Activated B cell treated with CpG ODN at 0.5 μM for 24 hours (primary cell): ENCODE data around the gene SPDYE2. TPM values are rescaled to one million over a fixed set of nuclear protein-coding genes. Genes with fewer than 3 reads are reported as not detected.
"Not testable (repeated sequence)": the region's sequence is repeated elsewhere in the genome, so short reads cannot be mapped to it uniquely, and the experiment has no call there.

Source experiments
- ATAC-seq: fragments of 200-7000 bp; cut with Tn5 transposase; one replicate; pipeline ENCODE4 v1.10.0; 2021; ENCODE audit warnings: low read depth, mild to moderate bottlenecking, moderate library complexity
- CTCF ChIA-PET: fragments of 350-600 bp; sonication (Branson Sonifier 250); formaldehyde crosslinking; loops from one replicate; lab custom pipeline; 2021; ENCODE audit warnings: antibody characterized with exemption; lab: Charles Lee
- POLR2A ChIA-PET: fragments of 350-600 bp; sonication (Branson Sonifier 250); formaldehyde crosslinking; loops from one replicate; lab custom pipeline; 2021; ENCODE audit warnings: antibody characterized with exemption; lab: Charles Lee
- DNase-seq: peaks from one replicate; pipeline ENCODE4 v3.0.0; 2022
- H3K27ac Mint-ChIP-seq: one replicate; pipeline ENCODE4 v1.8.0; 2020; ENCODE audit warnings: mixed read lengths
- H3K27me3 Mint-ChIP-seq: one replicate; pipeline ENCODE4 v1.8.0; 2021; ENCODE audit warnings: mixed read lengths
- H3K36me3 Mint-ChIP-seq: one replicate; pipeline ENCODE4 v1.8.0; 2021; ENCODE audit warnings: low read depth, mixed read lengths
- H3K4me1 Mint-ChIP-seq: one replicate; pipeline ENCODE4 v1.8.0; 2021; ENCODE audit warnings: mixed read lengths
- H3K4me3 Mint-ChIP-seq: one replicate; pipeline ENCODE4 v1.8.0; 2020; ENCODE audit warnings: mild to moderate bottlenecking, mixed read lengths
- H3K9me3 Mint-ChIP-seq: one replicate; pipeline ENCODE4 v1.8.0; 2020; ENCODE audit warnings: mixed read lengths
- intact Hi-C: fragments of 100-400 bp; cut with micrococcal nuclease; formaldehyde crosslinking; loops from one replicate; pipeline ENCODE4 v1.15.1; 2024
- total RNA-seq: library from RNA; stranded (reverse); gene quantifications from 2 replicates; pipeline ENCODE4 v1.2.3, GENCODE V29; 2022

The SPDYE2 gene
- total RNA-seq, 1 donor from 2014 or later, result 0.29 TPM

DNA sequence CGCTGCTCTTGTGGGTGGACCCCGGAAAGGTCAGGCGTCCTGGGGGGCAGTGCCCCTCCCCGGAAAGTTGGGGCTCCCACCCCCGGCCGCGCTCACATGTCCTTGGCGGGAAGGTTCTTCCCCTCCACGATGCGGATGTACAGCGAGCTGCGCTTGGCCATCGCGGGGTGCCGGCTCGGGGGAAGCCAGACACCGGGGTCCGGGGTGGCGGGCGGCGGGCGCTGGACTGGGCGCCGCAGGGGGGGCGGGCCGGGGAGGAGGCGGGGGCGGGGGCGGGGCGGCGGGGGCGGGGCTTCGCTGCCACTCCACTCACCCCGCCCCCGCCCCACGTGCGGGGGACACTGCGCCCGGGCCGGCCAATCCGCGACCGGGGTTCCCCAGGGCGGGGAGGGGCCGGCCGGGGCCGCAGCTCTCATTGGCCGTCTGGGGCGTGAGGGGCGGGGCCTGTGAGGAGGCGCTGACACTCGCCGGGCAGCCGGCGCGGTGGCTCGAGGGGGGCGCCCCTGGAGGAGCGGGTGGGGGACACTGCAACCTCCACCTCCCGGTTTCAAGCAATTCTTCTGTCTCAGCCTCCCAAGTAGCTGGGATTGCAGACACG, 33.4 kb upstream of the SPDYE2 start, which contains the start of gene RASA4B:
Gene RASA4B, minus strand, starts transcription at position 228 of the 598 bp plus-strand sequence. Its CDS starts 67 bp downstream, at position 161.
- H3K4me1 Mint-ChIP-seq, H3K36me3 Mint-ChIP-seq, H3K9me3 Mint-ChIP-seq, H3K27me3 Mint-ChIP-seq, H3K27ac Mint-ChIP-seq, POLR2A ChIA-PET, CTCF ChIA-PET, intact Hi-C loops, H3K4me3 Mint-ChIP-seq, DNase-seq: not testable (repeated sequence)
- peak; percentile 91 for ATAC-seq

DNA sequence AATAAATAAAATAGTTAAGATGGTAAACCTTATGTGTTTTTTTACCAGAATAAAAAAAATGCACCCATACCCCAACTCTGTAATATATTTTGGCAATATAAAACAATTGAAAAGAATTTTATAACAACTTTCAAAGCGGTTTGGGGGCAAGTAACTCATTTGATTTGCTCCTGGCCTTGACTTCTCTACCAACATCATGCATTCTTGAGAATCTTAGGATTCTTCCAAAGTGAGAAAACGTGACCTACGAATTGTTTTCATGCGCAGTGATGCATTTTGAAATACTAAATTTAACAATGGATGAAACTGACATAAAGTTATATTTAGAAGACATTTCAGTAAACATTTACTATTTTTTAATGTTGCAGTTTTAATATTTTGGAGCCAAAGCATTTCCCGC, 30.2 kb upstream of the SPDYE2 start:
- ATAC-seq, H3K4me3 Mint-ChIP-seq, H3K36me3 Mint-ChIP-seq, H3K27me3 Mint-ChIP-seq, DNase-seq, H3K27ac Mint-ChIP-seq, H3K9me3 Mint-ChIP-seq, H3K4me1 Mint-ChIP-seq, intact Hi-C loops, CTCF ChIA-PET, POLR2A ChIA-PET: not testable (repeated sequence)

DNA sequence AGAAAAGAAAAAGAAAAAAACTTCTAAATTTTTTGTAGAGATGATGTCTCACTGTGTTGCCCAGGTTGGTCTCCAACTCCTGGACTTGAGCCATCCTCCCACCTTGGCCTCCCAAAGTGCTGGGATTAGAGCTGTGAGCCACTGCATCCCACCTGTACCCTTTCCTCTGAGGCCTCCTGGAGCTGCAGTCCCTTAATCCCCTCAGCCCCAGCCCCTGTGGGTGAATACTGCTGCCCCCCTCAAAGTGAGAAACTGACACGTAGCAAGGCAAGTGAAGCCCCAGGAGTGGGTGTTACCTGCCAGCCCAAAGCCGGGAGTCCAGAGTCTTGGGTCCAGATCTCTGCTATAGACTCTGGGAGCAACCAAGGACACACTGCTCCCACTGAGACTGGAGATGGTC, 26.2 kb upstream of the SPDYE2 start:
- DNase-seq, H3K4me1 Mint-ChIP-seq, CTCF ChIA-PET, ATAC-seq, H3K4me3 Mint-ChIP-seq, H3K27me3 Mint-ChIP-seq, H3K9me3 Mint-ChIP-seq, H3K27ac Mint-ChIP-seq, H3K36me3 Mint-ChIP-seq, POLR2A ChIA-PET, intact Hi-C loops: not testable (repeated sequence)

DNA sequence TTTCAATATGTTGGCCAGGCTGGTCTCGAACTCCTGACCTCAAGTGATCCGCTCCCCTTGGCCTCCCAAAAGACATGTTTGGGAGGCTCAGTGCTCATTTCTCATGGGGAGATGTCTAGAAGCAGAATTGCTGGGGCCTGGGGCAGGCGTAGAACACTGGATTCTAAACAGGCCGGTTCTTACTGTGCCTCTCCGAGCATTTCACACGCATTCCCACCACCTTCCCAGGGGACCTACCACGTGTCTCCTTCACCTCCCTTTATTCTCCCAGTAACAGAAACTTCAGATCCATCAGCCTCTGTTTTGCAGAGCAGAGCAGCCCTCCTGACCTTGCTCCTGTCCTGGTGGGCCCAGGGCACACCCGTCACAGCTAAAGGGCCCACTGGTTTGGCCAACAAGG, 23.8 kb upstream of the SPDYE2 start:
- DNase-seq, CTCF ChIA-PET, POLR2A ChIA-PET, H3K27me3 Mint-ChIP-seq, H3K4me1 Mint-ChIP-seq, ATAC-seq, H3K27ac Mint-ChIP-seq, H3K36me3 Mint-ChIP-seq, H3K9me3 Mint-ChIP-seq, intact Hi-C loops, H3K4me3 Mint-ChIP-seq: not testable (repeated sequence)

DNA sequence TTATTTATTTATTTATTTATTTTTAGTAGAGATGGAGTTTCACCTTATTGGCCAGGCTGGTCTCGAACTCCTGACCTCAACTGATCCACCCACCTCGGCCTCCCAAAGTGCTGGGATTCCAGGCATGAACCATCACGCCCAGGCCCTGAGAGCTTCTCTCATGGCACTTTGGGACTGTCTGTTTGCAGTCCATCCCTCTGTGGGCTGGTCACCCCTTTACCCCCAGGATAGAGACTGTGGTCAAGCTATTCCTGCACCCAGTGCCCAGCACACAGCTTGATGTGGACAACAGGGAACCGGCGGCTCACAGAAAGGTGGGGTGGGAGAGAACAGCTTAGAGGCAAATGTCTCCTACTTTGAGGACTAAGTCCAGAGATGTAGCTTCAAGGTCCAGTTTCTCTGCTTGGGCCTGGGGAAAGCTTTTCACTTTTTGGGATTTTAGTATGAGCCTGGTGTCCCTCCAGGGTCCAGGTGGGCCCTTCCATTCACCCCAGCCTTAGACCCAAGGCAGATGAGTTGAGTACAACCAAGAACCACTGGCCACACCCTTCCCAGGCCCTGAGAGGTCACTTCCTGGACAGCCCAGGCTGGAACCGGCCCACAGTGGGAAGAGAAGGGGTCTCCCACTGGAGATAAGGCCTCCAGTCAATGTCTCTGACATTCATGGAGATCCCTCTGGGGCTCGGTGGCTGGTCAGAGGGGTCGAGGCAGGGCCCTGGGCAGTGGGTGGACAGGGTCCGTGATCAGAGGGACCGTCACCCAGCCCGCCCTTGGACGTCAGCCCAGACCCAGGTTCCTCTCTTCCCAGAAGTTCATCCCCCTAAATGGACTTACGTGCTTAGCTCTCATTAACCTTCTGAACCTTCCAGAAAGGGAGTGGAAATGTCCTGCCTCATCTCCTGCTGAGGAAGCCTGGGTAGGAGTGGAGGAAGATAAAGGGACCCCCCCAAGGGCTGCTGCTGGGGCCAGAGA, 22.9 kb upstream of the SPDYE2 start:
- CTCF ChIA-PET, H3K9me3 Mint-ChIP-seq, H3K4me1 Mint-ChIP-seq, DNase-seq, POLR2A ChIA-PET, H3K36me3 Mint-ChIP-seq, H3K4me3 Mint-ChIP-seq, intact Hi-C loops, H3K27me3 Mint-ChIP-seq, ATAC-seq, H3K27ac Mint-ChIP-seq: not testable (repeated sequence)

DNA sequence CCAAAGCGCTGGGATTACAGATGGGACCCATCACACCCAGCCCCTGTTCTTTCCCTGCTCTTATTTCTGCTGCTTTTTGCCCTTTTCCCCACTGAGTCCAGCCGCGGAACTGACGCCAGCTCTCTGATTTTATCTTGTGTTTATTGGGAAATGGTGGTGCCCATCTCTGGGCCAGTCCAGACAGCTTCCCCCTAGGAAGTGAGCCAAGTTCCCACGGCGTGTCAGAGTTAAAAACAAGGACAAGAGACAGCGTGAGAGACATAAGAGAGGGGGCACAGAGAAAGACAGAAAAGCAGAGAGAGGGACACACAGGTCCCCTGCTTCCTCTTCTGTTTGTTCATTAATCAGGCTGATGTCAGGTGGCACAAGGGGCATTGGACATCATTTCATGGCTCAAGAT, 19.4 kb upstream of the SPDYE2 start:
- CTCF ChIA-PET, POLR2A ChIA-PET, H3K36me3 Mint-ChIP-seq, ATAC-seq, H3K27me3 Mint-ChIP-seq, intact Hi-C loops, H3K4me1 Mint-ChIP-seq, H3K27ac Mint-ChIP-seq, H3K4me3 Mint-ChIP-seq, H3K9me3 Mint-ChIP-seq, DNase-seq: not testable (repeated sequence)

DNA sequence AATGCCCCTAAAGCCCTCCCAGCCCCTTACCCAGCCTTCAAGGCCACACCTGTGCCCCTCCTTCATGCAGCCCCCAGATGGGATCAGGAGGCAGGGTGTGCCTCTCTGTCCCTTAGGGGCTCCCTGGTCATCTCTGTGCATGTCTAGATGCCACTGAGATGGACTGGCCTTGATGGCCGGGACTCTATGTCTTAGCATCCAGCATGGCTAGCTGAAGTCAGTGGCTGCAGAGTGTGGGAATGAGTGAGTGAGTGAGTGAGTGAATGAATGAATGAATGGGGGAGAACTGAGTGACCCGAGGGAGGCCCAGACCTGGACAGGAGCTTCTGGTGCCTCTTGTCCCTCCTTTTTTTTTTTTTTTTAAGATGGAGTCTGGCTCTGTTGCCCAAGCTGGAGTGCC, 18.9 kb upstream of the SPDYE2 start:
- POLR2A ChIA-PET, ATAC-seq, H3K4me3 Mint-ChIP-seq, H3K4me1 Mint-ChIP-seq, H3K9me3 Mint-ChIP-seq, H3K36me3 Mint-ChIP-seq, H3K27ac Mint-ChIP-seq, intact Hi-C loops, H3K27me3 Mint-ChIP-seq, DNase-seq, CTCF ChIA-PET: not testable (repeated sequence)

DNA sequence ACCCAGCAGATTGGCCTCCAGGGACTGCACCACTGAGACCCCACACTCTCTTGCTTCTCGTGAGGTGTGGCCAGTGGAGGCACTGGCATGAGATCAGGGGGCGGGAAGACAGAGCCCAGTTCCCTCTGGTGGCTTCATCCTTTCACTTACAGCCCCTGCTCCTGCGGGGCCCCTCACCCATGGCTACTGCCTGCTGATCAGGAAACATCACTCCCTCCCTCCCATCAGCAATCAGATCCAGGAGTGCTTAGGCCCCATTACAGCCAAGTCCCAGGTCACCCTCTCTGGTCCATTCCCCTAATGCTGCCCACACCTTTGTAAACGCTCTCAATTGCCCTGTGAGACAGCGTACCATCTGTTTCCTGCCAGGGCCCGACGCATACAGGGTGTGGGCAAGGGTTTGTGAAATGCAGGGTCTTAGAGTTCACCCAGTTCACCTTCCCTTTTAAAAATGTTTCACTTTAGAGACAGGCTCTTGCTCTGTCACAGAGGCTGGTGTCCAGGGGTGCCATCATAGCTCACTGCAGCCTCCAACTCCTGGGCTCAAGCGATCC, 15.9 kb upstream of the SPDYE2 start:
- H3K4me3 Mint-ChIP-seq, ATAC-seq, H3K36me3 Mint-ChIP-seq, H3K9me3 Mint-ChIP-seq, H3K4me1 Mint-ChIP-seq, intact Hi-C loops, POLR2A ChIA-PET, H3K27ac Mint-ChIP-seq, DNase-seq, CTCF ChIA-PET, H3K27me3 Mint-ChIP-seq: not testable (repeated sequence)

DNA sequence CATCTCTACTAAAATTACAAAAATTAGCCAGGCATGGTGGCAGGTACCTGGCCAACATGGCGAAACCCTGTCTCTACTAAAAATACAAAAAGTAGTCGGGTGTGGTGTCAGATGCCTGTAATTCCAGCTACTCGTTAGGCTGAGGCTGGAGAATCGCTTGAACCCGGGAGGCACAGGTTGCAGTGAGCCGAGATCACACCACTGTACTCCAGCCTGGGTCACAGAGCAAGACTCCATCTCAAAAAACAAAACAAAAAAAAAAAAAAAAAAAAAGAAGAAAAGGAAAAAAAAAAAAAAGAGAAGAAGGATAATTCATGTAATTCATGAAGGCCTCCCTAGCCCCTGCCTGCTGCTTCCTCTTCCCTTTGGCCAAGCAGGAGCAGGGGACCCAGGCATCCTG, 10.4 kb upstream of the SPDYE2 start:
- DNase-seq, intact Hi-C loops, H3K27ac Mint-ChIP-seq, POLR2A ChIA-PET, H3K36me3 Mint-ChIP-seq, H3K4me1 Mint-ChIP-seq, H3K4me3 Mint-ChIP-seq, ATAC-seq, CTCF ChIA-PET, H3K27me3 Mint-ChIP-seq, H3K9me3 Mint-ChIP-seq: not testable (repeated sequence)

DNA sequence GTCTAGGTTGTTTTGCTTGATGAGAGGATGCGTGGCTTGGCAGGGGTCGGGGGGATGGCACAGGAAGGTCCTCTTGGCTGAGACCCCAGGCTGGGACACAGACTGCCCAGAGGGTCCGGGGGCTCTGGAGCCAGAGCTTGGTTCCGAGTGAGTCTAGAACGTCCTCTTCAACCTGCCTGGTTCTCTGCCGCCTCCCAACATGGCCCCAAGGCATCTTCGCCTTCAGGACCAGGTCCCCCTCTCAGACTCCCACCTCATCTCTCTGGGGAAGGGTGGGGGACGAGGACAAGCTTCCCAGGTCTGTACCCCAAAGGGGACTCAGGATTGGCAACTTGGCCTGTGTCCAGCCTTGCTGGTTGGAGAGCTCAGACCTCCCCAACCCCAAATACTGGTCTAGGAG, 8.9 kb upstream of the SPDYE2 start:
- CTCF ChIA-PET, H3K27ac Mint-ChIP-seq, H3K36me3 Mint-ChIP-seq, H3K4me3 Mint-ChIP-seq, POLR2A ChIA-PET, ATAC-seq, H3K4me1 Mint-ChIP-seq, H3K27me3 Mint-ChIP-seq, intact Hi-C loops, DNase-seq, H3K9me3 Mint-ChIP-seq: not testable (repeated sequence)

DNA sequence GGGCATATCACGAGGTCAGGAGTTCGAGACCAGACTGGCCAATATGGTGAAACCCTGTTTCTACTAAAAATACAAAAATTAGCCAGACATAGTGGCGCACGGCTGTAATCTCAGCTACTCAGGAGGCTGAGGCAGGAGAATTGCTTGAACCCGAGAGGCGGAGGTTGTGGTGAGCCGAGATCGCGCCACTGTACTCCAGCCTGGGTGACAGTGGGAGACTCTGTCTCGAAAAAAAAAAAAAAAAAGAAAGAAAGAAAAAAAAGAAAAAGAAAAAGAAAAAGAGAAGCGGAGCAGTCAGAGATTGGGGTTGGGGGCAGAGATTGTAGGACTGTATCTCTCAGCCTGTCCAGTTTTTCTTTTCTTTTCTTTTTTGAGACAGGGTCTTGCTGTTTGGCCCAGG, 8.3 kb upstream of the SPDYE2 start:
- H3K36me3 Mint-ChIP-seq, H3K4me3 Mint-ChIP-seq, ATAC-seq, DNase-seq, CTCF ChIA-PET, intact Hi-C loops, POLR2A ChIA-PET, H3K9me3 Mint-ChIP-seq, H3K27ac Mint-ChIP-seq, H3K4me1 Mint-ChIP-seq, H3K27me3 Mint-ChIP-seq: not testable (repeated sequence)

DNA sequence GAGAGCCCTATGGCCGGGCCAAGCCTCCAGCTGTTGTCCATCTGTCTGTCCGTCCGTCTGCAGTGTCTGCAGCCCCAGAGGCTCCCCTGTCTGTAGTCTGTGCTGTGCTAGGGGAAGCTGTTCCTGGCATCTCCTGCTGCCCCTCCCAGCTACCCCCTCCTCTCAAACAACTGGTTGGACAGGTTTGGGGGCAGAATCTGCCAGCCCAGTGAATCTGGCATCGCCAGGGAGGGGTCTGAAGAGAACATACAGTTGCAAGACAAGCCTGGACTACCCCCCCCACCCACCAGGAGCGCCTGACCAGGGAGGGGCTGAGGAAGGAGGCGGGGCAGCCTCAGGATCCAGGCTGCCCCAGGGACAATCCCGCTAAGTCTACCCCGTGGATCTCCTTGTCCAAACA, 7.4 kb upstream of the SPDYE2 start, which contains the start of gene UPK3BL2:
Gene UPK3BL2, minus strand, starts transcription at position 101 of the 400 bp plus-strand sequence. Its CDS starts 60 bp downstream, at position 41.
- not testable (repeated sequence) for H3K27ac Mint-ChIP-seq, H3K4me3 Mint-ChIP-seq, H3K4me1 Mint-ChIP-seq

More for the DNA sequence above, 7.4 kb upstream of the SPDYE2 start, which contains the start of gene UPK3BL2:
- DNase-seq, H3K36me3 Mint-ChIP-seq, intact Hi-C loops, CTCF ChIA-PET, H3K27me3 Mint-ChIP-seq, ATAC-seq, H3K9me3 Mint-ChIP-seq, POLR2A ChIA-PET: not testable (repeated sequence)
